COLO668 (cell line): ENCODE measurements around the gene UTP4.
"Not testable (repeated sequence)": the region's sequence is repeated elsewhere in the genome, so short reads cannot be mapped to it uniquely, and the experiment has no call there.

Source experiments
- DNase-seq: peaks from one replicate; lab custom pipeline; 2025; ENCODE audit not compliant: unreplicated experiment; lab: John Stamatoyannopoulos, UW

UTP4 gene

GRCh38 chr16:69130461-69130860, 2.0 kb upstream of the UTP4 start:
- DNase-seq, result no peak

- no peak for DNase-seq
Observed at GRCh38 chr16:69131167-69131838, 1.1 kb upstream of the UTP4 start.

GRCh38 chr16:69131839-69132423, 518 bp upstream of the UTP4 start:
- peak; percentile 79 for DNase-seq

- DNase-seq, result no peak
Observed at GRCh38 chr16:69133373-69133954, 1.0 kb downstream of the UTP4 start.

- no peak for DNase-seq
Observed at GRCh38 chr16:69138608-69139007, 6.2 kb downstream of the UTP4 start.

- DNase-seq, result not testable (repeated sequence)
Observed at GRCh38 chr16:69139464-69139863, 7.0 kb downstream of the UTP4 start.

- no peak for DNase-seq
Observed at GRCh38 chr16:69141014-69141413, 8.6 kb downstream of the UTP4 start.

- DNase-seq, result no peak
Observed at GRCh38 chr16:69141936-69142335, 9.5 kb downstream of the UTP4 start.

GRCh38 chr16:69143116-69143515, 10.7 kb downstream of the UTP4 start:
- DNase-seq, result no peak

GRCh38 chr16:69145658-69146057, 13.2 kb downstream of the UTP4 start:
- no peak for DNase-seq

- DNase-seq, result not testable (repeated sequence)
Observed at GRCh38 chr16:69149621-69150020, 17.2 kb downstream of the UTP4 start.

GRCh38 chr16:69150146-69150865, 17.9 kb downstream of the UTP4 start:
- DNase-seq, result peak; percentile 28

GRCh38 chr16:69157196-69157595, 24.7 kb downstream of the UTP4 start:
- no peak for DNase-seq

GRCh38 chr16:69160192-69160591, 27.7 kb downstream of the UTP4 start:
- no peak for DNase-seq

GRCh38 chr16:69165584-69165983, 33.1 kb downstream of the UTP4 start:
- DNase-seq, result no peak

- no peak for DNase-seq
Observed at GRCh38 chr16:69166221-69166833, 33.9 kb downstream of the UTP4 start.

- no peak for DNase-seq
Observed at GRCh38 chr16:69166946-69167930, 34.8 kb downstream of the UTP4 start.

- DNase-seq, result no peak
Observed at GRCh38 chr16:69169051-69169450, 36.6 kb downstream of the UTP4 start.

GRCh38 chr16:69169607-69170352, 37.3 kb downstream of the UTP4 start:
- no peak for DNase-seq
